ENCODE measurements around the gene ID2.

- TF ChIP-seq POLR2AphosphoS5 (IDR thresholded peaks at IDR 0.05; ENCODE audit: insufficient read depth in 1 of 2, low read depth in 1 of 2) (no peak), CTCF (IDR thresholded peaks at IDR 0.05) (no peak), POLR2A (IDR thresholded peaks at IDR 0.05) (no peak)
Observed at GRCh38 chr2:8644605-8645175, 37.2 kb upstream of the ID2 start.
